HEK293T (cell line): ENCODE results near the gene KCNMB3.
"Not testable (repeated sequence)": the region's sequence is repeated elsewhere in the genome, so short reads cannot be mapped to it uniquely, and the experiment has no call there.

Experiments used
- CTCF ChIA-PET: fragments of 350-600 bp; formaldehyde crosslinking; extraction: SDS; loops from one replicate; lab custom pipeline; 2021; ENCODE audit warnings: antibody characterized with exemption, inconsistent platforms; lab: Yijun Ruan, JAX
- POLR2A ChIA-PET: fragments of 350-600 bp; formaldehyde crosslinking; extraction: SDS; loops from one replicate; lab custom pipeline; 2020; ENCODE audit warnings: antibody characterized with exemption, inconsistent platforms; lab: Yijun Ruan, JAX
- DNase-seq: peaks from one replicate; pipeline ENCODE4 v3.0.0; 2012; ENCODE audit warnings: mixed read lengths; ENCODE audit errors: extremely low spot score
- ARNT ChIP-seq: fragments of 450-650 bp; IDR thresholded peaks from 2 replicates; pipeline ENCODE4 v1.6.1; 2017; ENCODE audit warnings: mild to moderate bottlenecking
- BHLHE40 ChIP-seq: fragments of 450-650 bp; IDR thresholded peaks from 2 replicates; pipeline ENCODE4 v1.6.1; 2016; ENCODE audit warnings: mild to moderate bottlenecking, moderate library complexity, borderline replicate concordance
- CTBP1 ChIP-seq: fragments of 450-650 bp; IDR thresholded peaks from 2 replicates; pipeline ENCODE4 v1.6.1; 2016; ENCODE audit warnings: borderline replicate concordance
- FOXA1 ChIP-seq: fragments of 450-650 bp; IDR thresholded peaks from 2 replicates; pipeline ENCODE4 v1.6.1; 2016; ENCODE audit warnings: mild to moderate bottlenecking
- FOXK2 ChIP-seq: fragments of 450-650 bp; IDR thresholded peaks from 2 replicates; pipeline ENCODE4 v1.6.1; 2016; ENCODE audit warnings: mild to moderate bottlenecking
- FOXM1 ChIP-seq: fragments of 450-650 bp; IDR thresholded peaks from 2 replicates; pipeline ENCODE4 v1.6.1; 2017; ENCODE audit warnings: mild to moderate bottlenecking, borderline replicate concordance
- L3MBTL2 ChIP-seq: fragments of 450-650 bp; conservative IDR thresholded peaks from 2 replicates; pipeline ENCODE4 v1.6.1; 2016; ENCODE audit warnings: mild to moderate bottlenecking
- LEF1 ChIP-seq: fragments of 450-650 bp; IDR thresholded peaks from 2 replicates; pipeline ENCODE4 v1.6.1; 2017; ENCODE audit warnings: mild to moderate bottlenecking, borderline replicate concordance
- NFRKB ChIP-seq: fragments of 450-650 bp; IDR thresholded peaks from 2 replicates; pipeline ENCODE4 v1.6.1; 2016; ENCODE audit warnings: mild to moderate bottlenecking, moderate library complexity
- SP1 ChIP-seq: fragments of 450-650 bp; IDR thresholded peaks from 2 replicates; pipeline ENCODE4 v1.6.1; 2017
- SUZ12 ChIP-seq: fragments of 450-650 bp; IDR thresholded peaks from 2 replicates; pipeline ENCODE4 v1.6.1; 2016; ENCODE audit warnings: mild to moderate bottlenecking
- TARDBP ChIP-seq: fragments of 450-650 bp; IDR thresholded peaks from 2 replicates; pipeline ENCODE4 v1.6.1; 2016
- ZNF384 ChIP-seq: fragments of 450-650 bp; IDR thresholded peaks from 2 replicates; pipeline ENCODE4 v1.6.1; 2016
- TF ChIP-seq, protein P1 (sequence below): fragments of 450-650 bp; IDR thresholded peaks from 2 replicates; pipeline ENCODE4 v1.6.1; 2016

Gene KCNMB3

DNA sequence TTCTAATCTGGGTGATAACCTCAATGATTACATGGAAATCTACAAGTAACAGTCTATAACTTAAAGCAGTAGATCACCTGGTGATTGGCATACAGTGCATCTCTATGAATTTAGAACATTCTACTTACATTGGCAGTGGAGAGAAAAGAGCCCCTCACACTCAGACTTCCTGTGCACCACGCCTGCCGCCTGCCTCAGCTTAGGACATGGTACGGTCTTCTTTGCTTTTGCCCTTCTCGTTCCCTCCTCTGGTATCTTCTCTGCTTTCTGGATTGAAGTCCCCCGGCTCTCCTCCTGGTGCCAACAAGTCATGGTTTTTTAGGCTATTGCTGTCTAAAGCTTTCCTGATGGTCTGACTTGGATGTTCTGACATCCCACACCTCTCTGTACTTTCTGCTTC lies 7.9 kb upstream of the KCNMB3 start:
- no peak for TF ChIP-seq TARDBP
- TF ChIP-seq BHLHE40: no peak
- TF ChIP-seq SUZ12: no peak
- no peak for TF ChIP-seq NFRKB
- TF ChIP-seq ARNT: no peak
- TF ChIP-seq CTBP1: no peak
- DNase-seq: no peak
- POLR2A ChIA-PET: no interaction called here
- CTCF ChIA-PET: no interaction called here

DNA sequence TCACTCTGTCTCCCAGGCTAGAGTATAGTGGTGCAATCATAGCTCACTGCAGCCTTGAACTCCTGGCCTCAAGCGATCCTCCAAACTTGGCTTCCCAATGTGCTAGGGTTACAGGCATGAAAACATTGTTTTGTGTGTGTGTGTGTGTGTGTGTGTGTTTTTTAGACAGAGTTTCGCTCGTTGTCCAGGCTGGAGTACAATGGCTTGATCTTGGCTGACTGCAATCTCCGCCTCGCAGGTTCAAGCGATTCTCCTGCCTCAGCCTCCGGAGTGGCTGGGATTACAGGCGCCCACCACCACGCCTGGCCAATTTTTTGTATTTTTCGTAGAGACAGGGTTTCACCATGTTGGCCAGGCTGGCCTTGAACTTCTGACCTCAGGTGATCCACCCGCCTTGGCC lies 6.8 kb upstream of the KCNMB3 start:
- CTCF ChIA-PET, DNase-seq, POLR2A ChIA-PET: not testable (repeated sequence)

- ChIA-PET POLR2A (no interaction called here), CTCF (no interaction called here)
- DNase-seq: no peak
- TF ChIP-seq FOXM1: no peak
- TF ChIP-seq ZNF384: no peak
- no peak for TF ChIP-seq NFRKB
- TF ChIP-seq L3MBTL2: no peak
- TF ChIP-seq SP1: no peak
- no peak for TF ChIP-seq LEF1
These were observed 5.9 kb upstream of the KCNMB3 start for GRCh38 chr3:179256813-179257212.

- ChIA-PET POLR2A (no interaction called here), CTCF (no interaction called here)
These were observed 3.5 kb downstream of the KCNMB3 start for GRCh38 chr3:179247289-179248015.

DNA sequence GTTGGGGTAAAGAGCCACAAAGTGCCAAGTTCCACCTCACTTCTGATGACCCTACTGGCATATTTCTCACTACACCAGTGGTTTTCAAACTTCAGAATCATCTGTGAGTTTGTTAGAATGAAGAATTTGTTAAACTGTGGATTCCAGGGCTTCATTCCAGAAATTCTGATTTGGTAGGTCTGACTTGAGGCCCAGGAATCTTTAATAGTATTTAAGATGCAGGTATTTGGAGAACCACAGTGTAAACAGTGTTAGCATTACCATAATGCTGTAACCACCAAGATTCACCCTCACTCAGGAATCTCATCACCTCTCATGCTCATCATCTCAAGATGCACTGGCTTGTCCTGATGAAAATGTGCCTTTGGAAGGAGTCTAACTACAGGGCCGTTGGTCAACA lies 6.0 kb downstream of the KCNMB3 start:
- DNase-seq: no peak
- ChIA-PET POLR2A (no interaction called here), CTCF (no interaction called here)
- TF ChIP-seq FOXA1 (no peak), LEF1 (no peak), L3MBTL2 (no peak), BHLHE40 (no peak), FOXM1 (no peak), NFRKB (no peak), ZNF384 (no peak), ARNT (no peak), FOXK2 (no peak)
- TF ChIP-seq, protein P1, sequence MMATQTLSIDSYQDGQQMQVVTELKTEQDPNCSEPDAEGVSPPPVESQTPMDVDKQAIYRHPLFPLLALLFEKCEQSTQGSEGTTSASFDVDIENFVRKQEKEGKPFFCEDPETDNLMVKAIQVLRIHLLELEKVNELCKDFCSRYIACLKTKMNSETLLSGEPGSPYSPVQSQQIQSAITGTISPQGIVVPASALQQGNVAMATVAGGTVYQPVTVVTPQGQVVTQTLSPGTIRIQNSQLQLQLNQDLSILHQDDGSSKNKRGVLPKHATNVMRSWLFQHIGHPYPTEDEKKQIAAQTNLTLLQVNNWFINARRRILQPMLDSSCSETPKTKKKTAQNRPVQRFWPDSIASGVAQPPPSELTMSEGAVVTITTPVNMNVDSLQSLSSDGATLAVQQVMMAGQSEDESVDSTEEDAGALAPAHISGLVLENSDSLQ: no peak

More at GRCh38 chr3:179247289-179248015, 3.5 kb downstream of the KCNMB3 start:
- no peak for DNase-seq
- TF ChIP-seq ARNT (no peak), FOXA1 (no peak), CTBP1 (no peak), LEF1 (no peak), L3MBTL2 (no peak)

GRCh38 chr3:179242859-179243258 lies 8.1 kb downstream of the KCNMB3 start:
- DNase-seq, POLR2A ChIA-PET: not testable (repeated sequence)
- CTCF ChIA-PET: interaction anchor here (0.6 kb wide), 1 partner anchor 9 kb away, joined by 3 read pairs; no protein-coding TSS in a partner anchor

DNA sequence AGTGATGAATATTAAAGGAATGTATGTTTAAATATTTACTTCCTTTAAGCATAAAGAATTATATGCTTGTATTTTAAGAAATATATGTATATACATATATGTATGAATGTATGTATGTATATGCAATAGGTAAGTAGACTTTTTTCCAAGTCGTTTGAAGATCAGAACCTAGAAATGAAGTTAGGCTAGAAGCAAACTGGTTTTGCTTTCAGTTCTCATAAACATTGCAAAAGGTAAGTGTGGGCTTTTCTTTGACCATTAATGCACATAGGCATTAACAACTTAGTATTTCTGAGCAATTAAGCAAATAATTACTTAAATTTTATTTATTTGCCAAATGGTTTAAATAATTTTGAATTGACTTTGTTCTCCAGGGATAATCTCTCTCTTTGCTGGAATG lies 10.6 kb downstream of the KCNMB3 start:
- POLR2A ChIA-PET, DNase-seq, CTCF ChIA-PET: not testable (repeated sequence)

DNA sequence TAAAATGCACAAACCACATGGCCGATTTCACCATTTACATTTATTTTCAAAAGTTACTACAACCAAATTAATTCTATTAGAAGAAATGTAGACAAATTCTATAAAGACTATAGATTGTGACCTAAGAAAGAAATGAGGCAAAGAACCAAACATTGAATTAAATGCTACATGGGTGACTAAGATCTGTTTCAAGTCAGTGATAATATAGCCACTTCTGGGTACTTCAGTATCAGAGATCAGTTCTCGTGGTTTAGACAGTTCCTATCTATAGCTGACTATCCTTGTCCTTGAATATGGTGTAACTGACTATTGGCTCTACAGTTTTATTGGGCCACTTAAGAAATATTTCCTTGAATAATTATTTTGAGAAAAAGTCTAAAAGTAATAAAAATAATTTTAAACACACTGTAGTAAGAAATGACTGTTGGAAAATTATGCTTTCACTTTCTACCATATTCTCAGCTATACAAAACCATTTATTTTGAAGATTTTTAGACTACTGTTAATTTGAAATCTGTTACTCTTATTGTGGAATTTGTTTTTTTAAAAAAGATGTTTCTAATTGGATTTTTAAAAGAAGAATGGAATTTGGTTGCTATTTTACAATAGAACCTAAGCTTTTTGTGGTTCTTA lies 14.1 kb downstream of the KCNMB3 start:
- no peak for TF ChIP-seq CTBP1
- ChIA-PET POLR2A (no interaction called here), CTCF (no interaction called here)
- no peak for DNase-seq

GRCh38 chr3:179234199-179234598 lies 16.7 kb downstream of the KCNMB3 start:
- no peak for DNase-seq
- CTCF ChIA-PET: no interaction called here
- TF ChIP-seq SUZ12: no peak
- no peak for TF ChIP-seq ZNF384
- TF ChIP-seq FOXK2: no peak
- TF ChIP-seq, protein P1: no peak
- POLR2A ChIA-PET: no interaction called here
